ENCODE measurements around the gene CYB5A. TPM values are rescaled to one million over a fixed set of nuclear protein-coding genes. Genes with fewer than 3 reads are reported as not detected.
A peak's percentile ranks its signal among the peaks of the same experiment; 100 is the strongest.

The CYB5A gene
- total and polyA plus RNA-seq, 2 of the 8 experiments (the other 6 are each of a cell fraction or from before 2014, with no cell fraction given) = 154 to 195 TPM

GRCh38 chr18:74290794-74291471 is 830 bp downstream of the CYB5A start (continued):
- TF ChIP-seq, protein P1, sequence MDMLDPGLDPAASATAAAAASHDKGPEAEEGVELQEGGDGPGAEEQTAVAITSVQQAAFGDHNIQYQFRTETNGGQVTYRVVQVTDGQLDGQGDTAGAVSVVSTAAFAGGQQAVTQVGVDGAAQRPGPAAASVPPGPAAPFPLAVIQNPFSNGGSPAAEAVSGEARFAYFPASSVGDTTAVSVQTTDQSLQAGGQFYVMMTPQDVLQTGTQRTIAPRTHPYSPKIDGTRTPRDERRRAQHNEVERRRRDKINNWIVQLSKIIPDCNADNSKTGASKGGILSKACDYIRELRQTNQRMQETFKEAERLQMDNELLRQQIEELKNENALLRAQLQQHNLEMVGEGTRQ (IDR thresholded peaks at IDR 0.05; ENCODE audit: low read length) = no peak
- TF ChIP-seq BACH1 (IDR thresholded peaks at IDR 0.05; ENCODE audit: low read length) = peak; percentile 93
- TF ChIP-seq TAF7 (optimal IDR thresholded peaks at IDR 0.05; ENCODE audit: borderline replicate concordance, low read depth, low read length) = no peak
- peak; percentile 47; the same call in 1 of the 2 replicates for TF ChIP-seq TCF12 (IDR thresholded peaks at IDR 0.05; ENCODE audit: low read depth, low read length)
- TF ChIP-seq, protein P2, sequence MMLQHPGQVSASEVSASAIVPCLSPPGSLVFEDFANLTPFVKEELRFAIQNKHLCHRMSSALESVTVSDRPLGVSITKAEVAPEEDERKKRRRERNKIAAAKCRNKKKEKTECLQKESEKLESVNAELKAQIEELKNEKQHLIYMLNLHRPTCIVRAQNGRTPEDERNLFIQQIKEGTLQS (IDR thresholded peaks at IDR 0.05; ENCODE audit: insufficient read depth, low read depth, low read length) = no peak
- TF ChIP-seq ATF2 (IDR thresholded peaks at IDR 0.05; ENCODE audit: low read length) = no peak
- TF ChIP-seq KDM1A (IDR thresholded peaks at IDR 0.05; ENCODE audit: borderline replicate concordance, low read length) = peak; percentile 100
- TF ChIP-seq EZH2 (IDR thresholded peaks at IDR 0.05; ENCODE audit: low read depth, low read length, severe bottlenecking) = no peak
- no peak for TF ChIP-seq GTF2F1 (IDR thresholded peaks at IDR 0.05; ENCODE audit: borderline replicate concordance, low read depth, low read length)
- TF ChIP-seq SIN3A (conservative IDR thresholded peaks at IDR 0.05 in 1 of 2, IDR thresholded peaks at IDR 0.05 in 1 of 2; ENCODE audit: low read depth in 1 of 2, low read length in 2 of 2) = 0 out of 4 replicates have a peak, but pooled peaks of 1 of the 2 experiments have one; percentile 38
- TF ChIP-seq RNF2 (IDR thresholded peaks at IDR 0.05; ENCODE audit: borderline replicate concordance, low read depth, low read length, missing control alignments, poor library complexity, severe bottlenecking) = no peak
- TF ChIP-seq NRF1 (IDR thresholded peaks at IDR 0.05; ENCODE audit: low read depth, low read length) = peak; percentile 20
- TF ChIP-seq RXRA (IDR thresholded peaks at IDR 0.05; ENCODE audit: insufficient read depth, low read depth, low read length) = no peak
- no peak for TF ChIP-seq BRCA1 (IDR thresholded peaks at IDR 0.05; ENCODE audit: low read depth, low read length)
- TF ChIP-seq ASH2L (IDR thresholded peaks at IDR 0.05; ENCODE audit: low read length) = peak; percentile 85
- TF ChIP-seq GABPA (IDR thresholded peaks at IDR 0.05; ENCODE audit: borderline replicate concordance, insufficient read depth, low read length) = no peak
- TF ChIP-seq BCL11A (IDR thresholded peaks at IDR 0.05; ENCODE audit: low read depth in 2 of 2, low read length in 2 of 2) = no peak
- TF ChIP-seq CHD2 (IDR thresholded peaks at IDR 0.05; ENCODE audit: low read length) = no peak
- TF ChIP-seq RAD21 (IDR thresholded peaks at IDR 0.05 in 1 of 2, conservative IDR thresholded peaks at IDR 0.05 in 1 of 2; ENCODE audit: low read depth in 2 of 2, low read length in 2 of 2) = peak; percentile 22 to 57
- TF ChIP-seq RFX5 (IDR thresholded peaks at IDR 0.05; ENCODE audit: borderline replicate concordance, low read depth, low read length) = no peak

Measured in H1 (cell line).